Stimulated activated CD8-positive, alpha-beta memory T cell treated with anti-CD3 and anti-CD28 coated beads, Interleukin-7, amount 100 ng/mL, for 48 hours (primary cell): ENCODE results near the gene TAS1R3.

Source experiments
- DNase-seq, 2 donors: peaks; one replicate each; pipeline ENCODE4 v3.0.0-alpha.2; 2020; ENCODE audit warnings: low read depth in 1 of 2; ENCODE audit errors: extremely low read depth in 1 of 2

The TAS1R3 gene

GRCh38 chr1:1320666-1321448, 10.2 kb upstream of the TAS1R3 start:
- DNase-seq: no peak

DNA sequence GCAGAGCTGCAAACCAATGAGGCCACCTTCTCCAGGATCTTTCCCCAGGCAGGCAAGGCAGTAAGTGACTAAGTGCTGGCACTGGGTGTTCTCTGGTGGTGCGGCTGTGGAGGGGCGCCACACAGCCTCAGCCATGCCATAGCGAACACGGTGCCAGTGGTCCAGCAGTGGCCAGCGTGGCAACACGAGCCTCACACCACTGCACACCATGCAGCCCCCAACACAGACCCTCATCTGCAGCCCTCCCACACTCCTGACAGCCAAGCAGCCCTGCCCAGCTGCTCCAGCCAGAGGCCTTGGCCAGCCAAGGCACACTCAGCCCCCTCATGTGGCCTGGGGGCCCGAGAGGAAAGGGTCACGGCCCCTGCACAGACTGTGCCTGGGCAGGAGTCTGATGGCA, 9.6 kb upstream of the TAS1R3 start:
- no peak for DNase-seq

GRCh38 chr1:1322418-1322817, 8.7 kb upstream of the TAS1R3 start:
- DNase-seq: no peak

DNA sequence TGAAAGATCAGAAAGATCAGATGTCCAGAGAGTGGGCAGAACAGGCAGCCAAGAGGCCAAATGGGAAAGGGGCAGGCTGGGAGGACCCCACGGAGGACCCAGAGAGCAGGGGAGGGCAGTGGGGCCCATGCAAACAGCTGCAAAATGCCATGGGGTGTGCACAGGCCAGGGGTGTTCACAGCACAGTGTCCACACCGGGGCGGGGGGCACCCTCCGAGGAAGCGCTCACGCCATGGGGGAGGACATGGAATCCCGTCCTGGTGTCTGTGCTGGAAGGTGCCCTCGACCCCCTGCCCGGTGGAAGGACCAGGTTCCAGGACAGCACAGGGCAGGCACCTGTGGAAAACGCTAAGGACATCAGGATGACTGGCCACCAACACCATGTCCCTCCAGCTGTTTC, 8.1 kb upstream of the TAS1R3 start:
- DNase-seq: no peak

DNA sequence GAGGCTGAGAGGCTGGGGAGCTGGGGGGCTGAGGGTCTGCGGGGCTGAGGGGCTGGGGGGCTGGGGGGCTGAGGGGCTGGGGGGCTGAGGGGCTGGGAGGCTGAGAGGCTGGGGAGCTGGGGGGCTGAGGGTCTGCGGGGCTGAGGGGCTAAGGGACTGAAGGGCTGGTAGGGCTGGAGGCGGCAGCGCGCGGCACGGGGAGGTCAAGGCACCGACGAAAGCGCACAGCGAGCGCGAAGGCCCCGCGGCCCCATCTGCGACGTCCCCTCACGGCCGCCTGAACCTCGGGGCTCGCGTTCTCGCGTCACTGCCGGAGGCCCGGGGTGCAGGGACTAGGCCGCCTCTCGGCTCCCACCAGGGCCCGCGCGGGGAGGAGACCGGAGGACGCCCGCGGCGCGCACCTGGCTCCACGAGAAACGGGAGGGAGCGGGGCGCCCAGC, 7.0 kb upstream of the TAS1R3 start:
- no peak for DNase-seq

DNA sequence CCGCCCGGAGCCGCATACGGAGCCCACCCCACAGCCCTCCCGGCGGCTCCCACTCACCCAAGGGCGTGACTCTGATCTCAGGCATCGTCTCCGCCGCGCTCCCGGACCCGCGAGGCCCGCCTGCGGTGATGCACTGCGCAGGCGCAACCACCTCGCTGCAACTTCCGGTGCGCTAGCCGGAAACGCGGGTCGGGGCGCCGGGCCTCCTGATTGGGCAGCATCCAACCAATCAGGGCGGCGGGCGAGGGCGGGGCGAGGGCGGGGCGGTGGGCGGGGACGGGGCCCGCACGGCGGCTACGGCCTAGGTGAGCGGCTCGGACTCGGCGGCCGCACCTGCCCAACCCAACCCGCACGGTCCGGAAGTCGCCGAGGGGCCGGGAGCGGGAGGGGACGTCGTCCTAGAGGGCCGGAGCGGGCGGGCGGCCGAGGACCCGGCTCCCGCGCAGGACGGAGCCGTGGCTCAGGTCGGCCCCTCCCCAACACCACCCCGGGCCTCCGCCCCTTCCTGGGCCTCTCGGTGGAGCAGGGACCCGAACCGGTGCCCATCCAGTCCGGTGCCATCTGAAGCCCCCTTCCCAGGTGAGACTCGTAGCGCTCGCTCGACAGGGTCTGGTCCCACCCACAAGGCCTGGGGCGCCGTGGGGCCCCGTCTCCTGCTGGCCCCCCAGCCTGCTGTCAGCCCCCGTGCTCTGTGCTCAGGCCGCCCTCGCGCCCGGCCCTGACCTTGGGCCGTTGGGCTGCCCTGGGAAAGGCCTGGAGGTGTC, 6.4 kb upstream of the TAS1R3 start, which contains the start of the genes CPTP and INTS11:
TSS of gene CPTP (plus strand) at position 279 of the 764 bp plus-strand sequence. CDS start 2,109 bp downstream, outside the sequence.
TSS of gene INTS11 (minus strand) at position 137 of the 764 bp plus-strand sequence. CDS start at position 85, 52 bp downstream.
- peak; percentile 90 to 92 for DNase-seq

DNA sequence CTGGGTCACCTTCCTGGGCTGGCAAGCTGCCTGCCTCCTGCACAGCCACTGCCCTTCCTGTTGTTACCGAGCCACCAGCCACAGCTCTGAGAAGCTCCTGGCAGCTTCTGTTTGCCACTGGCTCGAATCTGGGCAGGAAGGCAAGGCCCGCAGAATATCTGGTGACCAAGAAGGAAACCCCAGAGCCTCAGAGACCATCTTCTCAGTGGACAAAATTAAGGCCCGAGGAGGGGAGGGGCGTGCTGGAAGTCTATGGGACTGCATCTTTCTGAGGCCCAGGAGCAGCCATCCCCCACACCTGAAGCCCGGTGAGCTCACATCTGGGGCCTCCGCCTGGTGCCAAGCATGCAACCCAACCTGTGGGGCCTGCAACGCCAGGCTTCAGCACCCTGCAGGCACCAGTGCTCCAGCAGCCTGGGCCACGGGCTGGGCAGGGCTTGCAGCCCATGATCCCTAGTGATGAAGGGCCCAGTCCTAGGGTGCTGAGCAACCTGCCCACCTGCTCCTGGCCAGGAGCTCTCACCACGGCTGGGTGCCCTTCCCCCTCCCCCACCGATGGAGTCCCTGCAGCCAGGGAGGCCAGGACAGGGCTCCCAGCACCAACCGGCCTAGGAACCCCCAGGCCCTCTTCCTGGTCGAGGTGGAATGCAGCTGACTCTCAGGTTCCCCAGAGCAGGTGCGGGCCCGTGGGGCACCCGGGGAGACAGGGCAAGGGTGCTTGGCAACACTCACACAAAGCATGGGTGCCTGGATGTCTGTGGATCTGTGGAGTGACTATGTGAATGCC, 5.6 kb upstream of the TAS1R3 start:
- no peak for DNase-seq

- no peak for DNase-seq
These were observed 4.9 kb upstream of the TAS1R3 start for GRCh38 chr1:1326075-1326605.

- no peak for DNase-seq
These were observed 3.8 kb upstream of the TAS1R3 start for GRCh38 chr1:1327291-1327690.

GRCh38 chr1:1328254-1328653, 2.8 kb upstream of the TAS1R3 start:
- no peak for DNase-seq

DNA sequence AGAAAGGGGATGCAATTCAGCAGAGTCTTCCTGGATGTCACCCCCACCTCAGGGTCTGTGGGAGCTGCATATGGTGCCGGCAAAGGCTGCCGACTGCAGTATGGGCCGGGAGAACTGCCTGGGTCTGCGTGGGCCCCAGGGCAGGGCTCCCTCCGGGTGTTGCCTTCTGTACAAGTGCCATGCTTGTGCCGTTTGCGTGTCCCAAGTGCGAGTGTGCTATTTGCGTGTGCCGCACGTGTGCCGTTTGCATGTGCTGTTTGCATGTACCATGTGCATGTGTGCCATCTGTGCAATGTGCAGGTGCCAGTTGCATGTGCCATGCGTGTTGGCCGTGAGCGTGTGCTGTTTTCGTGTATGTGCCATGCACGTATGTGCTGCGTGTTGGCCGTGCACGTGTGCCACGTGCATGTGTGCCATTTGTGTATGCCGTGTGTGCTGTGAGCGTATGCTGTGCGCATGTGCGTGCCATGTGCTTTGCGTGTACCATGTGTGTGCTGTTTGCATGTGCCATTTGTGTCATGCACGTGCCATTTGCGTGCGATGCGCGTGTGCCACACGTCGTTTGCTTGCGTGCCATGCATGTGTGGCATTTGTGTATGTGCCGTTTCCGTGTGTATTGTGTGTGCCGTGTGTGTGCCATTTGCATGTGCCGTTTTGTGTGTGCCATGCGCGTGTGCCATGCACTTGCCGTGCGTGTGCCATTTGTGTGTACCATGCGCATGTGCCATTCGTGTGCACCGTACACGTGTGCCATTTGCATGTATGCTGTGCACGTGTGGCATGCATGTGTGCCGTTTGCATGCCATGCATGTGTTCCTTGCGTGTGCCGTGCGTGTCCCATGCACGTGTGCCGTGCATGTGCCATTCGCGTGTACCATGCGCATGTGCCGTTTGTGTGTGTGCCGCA, 1.5 kb upstream of the TAS1R3 start:
- no peak for DNase-seq

- DNase-seq: no peak
These were observed 563 bp upstream of the TAS1R3 start for GRCh38 chr1:1330366-1331067.

DNA sequence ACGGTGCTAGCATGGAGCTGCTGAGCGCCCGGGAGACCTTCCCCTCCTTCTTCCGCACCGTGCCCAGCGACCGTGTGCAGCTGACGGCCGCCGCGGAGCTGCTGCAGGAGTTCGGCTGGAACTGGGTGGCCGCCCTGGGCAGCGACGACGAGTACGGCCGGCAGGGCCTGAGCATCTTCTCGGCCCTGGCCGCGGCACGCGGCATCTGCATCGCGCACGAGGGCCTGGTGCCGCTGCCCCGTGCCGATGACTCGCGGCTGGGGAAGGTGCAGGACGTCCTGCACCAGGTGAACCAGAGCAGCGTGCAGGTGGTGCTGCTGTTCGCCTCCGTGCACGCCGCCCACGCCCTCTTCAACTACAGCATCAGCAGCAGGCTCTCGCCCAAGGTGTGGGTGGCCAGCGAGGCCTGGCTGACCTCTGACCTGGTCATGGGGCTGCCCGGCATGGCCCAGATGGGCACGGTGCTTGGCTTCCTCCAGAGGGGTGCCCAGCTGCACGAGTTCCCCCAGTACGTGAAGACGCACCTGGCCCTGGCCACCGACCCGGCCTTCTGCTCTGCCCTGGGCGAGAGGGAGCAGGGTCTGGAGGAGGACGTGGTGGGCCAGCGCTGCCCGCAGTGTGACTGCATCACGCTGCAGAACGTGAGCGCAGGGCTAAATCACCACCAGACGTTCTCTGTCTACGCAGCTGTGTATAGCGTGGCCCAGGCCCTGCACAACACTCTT, 1.1 kb downstream of the TAS1R3 start:
- no peak for DNase-seq

- no peak for DNase-seq
These were observed 1.8 kb downstream of the TAS1R3 start for GRCh38 chr1:1332774-1333480.

DNA sequence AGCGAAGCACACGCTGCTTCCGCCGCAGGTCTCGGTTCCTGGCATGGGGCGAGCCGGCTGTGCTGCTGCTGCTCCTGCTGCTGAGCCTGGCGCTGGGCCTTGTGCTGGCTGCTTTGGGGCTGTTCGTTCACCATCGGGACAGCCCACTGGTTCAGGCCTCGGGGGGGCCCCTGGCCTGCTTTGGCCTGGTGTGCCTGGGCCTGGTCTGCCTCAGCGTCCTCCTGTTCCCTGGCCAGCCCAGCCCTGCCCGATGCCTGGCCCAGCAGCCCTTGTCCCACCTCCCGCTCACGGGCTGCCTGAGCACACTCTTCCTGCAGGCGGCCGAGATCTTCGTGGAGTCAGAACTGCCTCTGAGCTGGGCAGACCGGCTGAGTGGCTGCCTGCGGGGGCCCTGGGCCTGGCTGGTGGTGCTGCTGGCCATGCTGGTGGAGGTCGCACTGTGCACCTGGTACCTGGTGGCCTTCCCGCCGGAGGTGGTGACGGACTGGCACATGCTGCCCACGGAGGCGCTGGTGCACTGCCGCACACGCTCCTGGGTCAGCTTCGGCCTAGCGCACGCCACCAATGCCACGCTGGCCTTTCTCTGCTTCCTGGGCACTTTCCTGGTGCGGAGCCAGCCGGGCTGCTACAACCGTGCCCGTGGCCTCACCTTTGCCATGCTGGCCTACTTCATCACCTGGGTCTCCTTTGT, 2.6 kb downstream of the TAS1R3 start:
- no peak for DNase-seq

DNA sequence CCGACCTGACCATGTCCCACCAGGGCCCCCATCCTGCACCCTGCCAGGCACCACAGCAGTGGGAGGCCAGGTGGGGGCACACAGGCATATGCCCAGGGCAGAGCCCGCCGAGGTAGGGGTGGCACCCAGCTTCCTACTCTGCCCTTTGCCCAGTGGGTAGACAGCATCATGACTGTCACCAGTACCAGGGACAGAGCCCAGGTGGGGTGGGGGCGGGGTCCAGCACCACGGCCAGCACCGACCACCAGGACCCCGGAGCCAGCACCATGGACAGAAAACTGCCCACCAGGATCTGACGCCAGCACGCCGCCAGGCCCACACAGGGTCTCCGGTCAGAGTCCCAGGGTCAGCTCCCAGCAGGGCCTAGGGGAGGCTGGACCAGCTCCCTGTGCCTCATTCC, 3.8 kb downstream of the TAS1R3 start:
- no peak for DNase-seq

DNA sequence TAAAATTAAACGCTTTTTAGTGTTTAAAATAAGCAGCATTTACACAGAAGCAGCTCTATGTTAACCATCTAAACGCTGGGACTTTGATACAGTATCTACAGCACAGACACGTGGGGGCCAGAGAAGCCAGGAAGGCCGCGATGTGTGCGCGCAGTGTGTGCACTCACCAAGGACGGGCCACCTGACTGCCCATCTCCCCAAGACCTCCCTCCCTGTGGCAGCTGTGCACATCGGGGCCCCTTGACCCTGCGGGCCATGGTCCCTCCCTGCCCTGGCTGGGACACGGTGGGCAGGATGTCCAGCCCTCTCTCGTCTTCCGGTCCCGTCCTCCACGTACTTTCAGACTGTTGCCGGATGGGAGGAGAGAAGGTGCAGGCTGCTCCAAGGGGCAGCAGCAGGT, 4.2 kb downstream of the TAS1R3 start:
- DNase-seq: no peak
